ENCODE data around the gene UCKL1. TPM values are rescaled to one million over a fixed set of nuclear protein-coding genes. Genes with fewer than 3 reads are reported as not detected.
"Not testable (repeated sequence)": the region's sequence is repeated elsewhere in the genome, so short reads cannot be mapped to it uniquely, and the experiment has no call there.

UCKL1 gene
- total RNA-seq, 1 donor from 2014 or later = 33.4 TPM

DNA sequence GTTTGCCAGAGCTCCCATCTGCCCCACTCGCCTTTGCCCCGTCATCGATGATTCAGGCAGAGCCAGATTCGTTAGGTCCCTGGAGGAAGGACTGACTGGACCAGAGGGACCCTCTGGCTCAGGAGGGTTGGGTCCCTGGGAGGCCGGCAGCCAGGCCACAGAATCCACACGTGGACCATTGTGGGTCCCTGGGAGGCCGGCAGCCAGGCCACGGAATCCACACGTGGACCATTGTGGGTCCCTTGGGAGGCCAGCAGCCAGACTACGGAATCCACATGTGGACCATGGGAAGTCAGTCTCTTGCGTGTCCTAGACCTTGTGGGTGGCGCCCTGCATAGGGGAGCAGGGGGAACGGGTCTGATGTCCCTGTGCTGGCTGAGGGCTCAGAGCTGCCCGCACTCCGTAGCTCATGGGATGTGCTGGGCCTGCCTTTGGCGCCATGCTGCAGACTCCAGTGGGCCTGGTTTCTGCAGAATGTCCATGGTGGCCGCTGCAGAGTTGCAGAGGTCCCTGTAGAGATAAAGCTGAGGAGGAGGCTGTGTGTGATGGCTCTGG, 23.5 kb downstream of the UCKL1 start:
- H3K36me3 ChIP-seq (ENCODE audit: insufficient read depth, low read length) = peaks cover 15% of the 10 kb centered on the region

DNA sequence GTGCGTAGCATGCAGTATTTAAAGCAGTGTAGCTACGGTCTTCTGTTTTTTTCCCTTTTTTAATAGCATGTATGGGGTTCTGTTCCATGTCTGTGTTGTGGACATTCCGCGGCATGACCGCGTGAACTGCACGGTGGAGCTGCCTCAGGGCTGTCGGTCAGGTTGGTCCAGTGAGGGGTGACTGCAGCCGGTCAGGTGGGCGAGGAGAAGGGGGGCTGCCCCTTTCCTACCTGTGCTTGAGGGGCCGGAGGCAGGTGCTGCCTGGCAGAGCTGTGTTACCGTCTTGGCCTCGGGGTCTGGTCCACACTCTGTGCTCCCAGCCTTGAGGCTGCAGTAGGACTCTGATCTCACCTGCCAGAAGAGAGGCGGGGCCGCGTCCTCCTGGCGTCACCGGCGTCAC, 24.5 kb downstream of the UCKL1 start:
- no peak for TF ChIP-seq EZH2 (IDR thresholded peaks at IDR 0.05; ENCODE audit: insufficient read depth, low read length)
- TF ChIP-seq, protein P1, sequence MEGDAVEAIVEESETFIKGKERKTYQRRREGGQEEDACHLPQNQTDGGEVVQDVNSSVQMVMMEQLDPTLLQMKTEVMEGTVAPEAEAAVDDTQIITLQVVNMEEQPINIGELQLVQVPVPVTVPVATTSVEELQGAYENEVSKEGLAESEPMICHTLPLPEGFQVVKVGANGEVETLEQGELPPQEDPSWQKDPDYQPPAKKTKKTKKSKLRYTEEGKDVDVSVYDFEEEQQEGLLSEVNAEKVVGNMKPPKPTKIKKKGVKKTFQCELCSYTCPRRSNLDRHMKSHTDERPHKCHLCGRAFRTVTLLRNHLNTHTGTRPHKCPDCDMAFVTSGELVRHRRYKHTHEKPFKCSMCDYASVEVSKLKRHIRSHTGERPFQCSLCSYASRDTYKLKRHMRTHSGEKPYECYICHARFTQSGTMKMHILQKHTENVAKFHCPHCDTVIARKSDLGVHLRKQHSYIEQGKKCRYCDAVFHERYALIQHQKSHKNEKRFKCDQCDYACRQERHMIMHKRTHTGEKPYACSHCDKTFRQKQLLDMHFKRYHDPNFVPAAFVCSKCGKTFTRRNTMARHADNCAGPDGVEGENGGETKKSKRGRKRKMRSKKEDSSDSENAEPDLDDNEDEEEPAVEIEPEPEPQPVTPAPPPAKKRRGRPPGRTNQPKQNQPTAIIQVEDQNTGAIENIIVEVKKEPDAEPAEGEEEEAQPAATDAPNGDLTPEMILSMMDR (IDR thresholded peaks at IDR 0.05; ENCODE audit: insufficient read depth, low read depth, low read length) = no peak
- no peak overlapping the region for H3K9ac ChIP-seq (ENCODE audit: low read length)
- H3K4me1 ChIP-seq (ENCODE audit: insufficient read depth, low read length) = no peaks in the 10 kb centered on the region
- H3K27me3 ChIP-seq (ENCODE audit: insufficient read depth, low read length) = no peaks in the 10 kb centered on the region
- H3K36me3 ChIP-seq (ENCODE audit: insufficient read depth, low read length) = peaks cover 18% of the 10 kb centered on the region
- H3K9me3 Mint-ChIP-seq (ENCODE audit: unreplicated experiment) = no peaks in the 10 kb centered on the region
- H3K79me2 ChIP-seq (ENCODE audit: insufficient read depth, low read length) = peaks cover 55% of the 10 kb centered on the region
- H3K4me2 ChIP-seq (ENCODE audit: low read length) = no peak overlapping the region
- H3K4me3 Mint-ChIP-seq (ENCODE audit: unreplicated experiment) = no peak overlapping the region
- no peaks in the 10 kb centered on the region for H3K27me3 Mint-ChIP-seq (ENCODE audit: low read depth, unreplicated experiment)
- DNase-seq (ENCODE audit: low read depth) (no peak), FAIRE-seq (no peak)
- no peaks in the 10 kb centered on the region for H3K9me3 ChIP-seq (ENCODE audit: insufficient read depth, low read depth, low read length)
- H2AFZ ChIP-seq (ENCODE audit: low read depth, low read length) = no peak overlapping the region
- H3K4me3 ChIP-seq (ENCODE audit: insufficient read depth, low read depth, low read length) = no peak overlapping the region
- no peaks in the 10 kb centered on the region for H3K4me1 Mint-ChIP-seq (ENCODE audit: low read depth, unreplicated experiment)
- peaks cover 10% of the 10 kb centered on the region for H3K36me3 Mint-ChIP-seq (ENCODE audit: low read depth, unreplicated experiment)
- H3K27ac ChIP-seq (ENCODE audit: low read depth, low read length) = no peak overlapping the region
- peaks cover 78% of the 10 kb centered on the region for H4K20me1 ChIP-seq (ENCODE audit: insufficient read depth, low read length)
- H3K27ac Mint-ChIP-seq (ENCODE audit: unreplicated experiment) = no peak overlapping the region

More for the DNA sequence above, 23.5 kb downstream of the UCKL1 start:
- TF ChIP-seq EZH2 (IDR thresholded peaks at IDR 0.05; ENCODE audit: insufficient read depth, low read length) = no peak
- peaks cover 79% of the 10 kb centered on the region for H4K20me1 ChIP-seq (ENCODE audit: insufficient read depth, low read length)
- Mint-ChIP-seq H3K4me1 (ENCODE audit: low read depth, unreplicated experiment) (peaks cover under 1% of the 10 kb centered on the region), H3K27me3 (ENCODE audit: low read depth, unreplicated experiment) (no peaks in the 10 kb centered on the region), H3K27ac (ENCODE audit: unreplicated experiment) (no peak overlapping the region), H3K4me3 (ENCODE audit: unreplicated experiment) (no peak overlapping the region), H3K9me3 (ENCODE audit: unreplicated experiment) (no peaks in the 10 kb centered on the region), H3K36me3 (ENCODE audit: low read depth, unreplicated experiment) (peaks cover 10% of the 10 kb centered on the region)
- H3K4me3 ChIP-seq (ENCODE audit: insufficient read depth, low read depth, low read length) = no peak overlapping the region
- H3K79me2 ChIP-seq (ENCODE audit: insufficient read depth, low read length) = peaks cover 46% of the 10 kb centered on the region
- no peak overlapping the region for H3K27ac ChIP-seq (ENCODE audit: low read depth, low read length)
- H3K27me3 ChIP-seq (ENCODE audit: insufficient read depth, low read length) = no peaks in the 10 kb centered on the region
- FAIRE-seq = no peak
- no peak overlapping the region for H3K4me2 ChIP-seq (ENCODE audit: low read length)
- no peak overlapping the region for H2AFZ ChIP-seq (ENCODE audit: low read depth, low read length)
- H3K9me3 ChIP-seq (ENCODE audit: insufficient read depth, low read depth, low read length) = no peaks in the 10 kb centered on the region
- no peak for DNase-seq (ENCODE audit: low read depth)
- no peak overlapping the region for H3K9ac ChIP-seq (ENCODE audit: low read length)
- H3K4me1 ChIP-seq (ENCODE audit: insufficient read depth, low read length) = no peaks in the 10 kb centered on the region

DNA sequence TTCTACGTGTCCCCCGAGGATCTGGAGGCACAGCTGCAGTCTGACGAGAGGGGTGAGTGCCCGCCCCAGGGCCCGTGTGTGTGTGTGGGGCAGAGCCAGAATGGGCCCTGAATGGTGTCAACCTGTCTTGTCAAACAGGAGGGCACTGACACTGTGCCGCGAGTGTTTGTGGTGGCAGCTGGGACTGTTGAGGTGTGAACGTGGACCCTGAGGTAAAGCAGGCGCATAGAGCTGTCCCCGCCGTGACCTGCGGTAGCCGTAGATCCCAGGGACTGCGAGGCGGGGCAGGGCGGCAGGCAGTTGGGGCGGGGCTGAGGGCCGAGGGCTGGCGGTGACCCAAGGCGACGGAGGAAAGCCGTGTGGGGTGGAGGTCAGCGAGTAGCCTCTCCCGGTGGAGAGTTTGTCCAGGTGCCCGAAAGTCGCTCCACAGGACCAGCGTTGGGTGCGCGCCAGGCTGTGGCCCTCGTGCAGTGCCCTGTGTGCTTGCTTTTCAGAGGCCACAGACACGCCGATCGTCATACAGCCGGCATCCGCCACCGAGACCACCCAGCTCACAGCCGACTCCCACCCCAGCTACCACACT, 25.2 kb downstream of the UCKL1 start:
- Mint-ChIP-seq H3K36me3 (ENCODE audit: low read depth, unreplicated experiment) (peaks cover 11% of the 10 kb centered on the region), H3K27me3 (ENCODE audit: low read depth, unreplicated experiment) (no peaks in the 10 kb centered on the region), H3K27ac (ENCODE audit: unreplicated experiment) (no peak overlapping the region), H3K9me3 (ENCODE audit: unreplicated experiment) (peaks cover 3% of the 10 kb centered on the region), H3K4me1 (ENCODE audit: low read depth, unreplicated experiment) (peaks cover 3% of the 10 kb centered on the region), H3K4me3 (ENCODE audit: unreplicated experiment) (no peak overlapping the region)
- no peak for TF ChIP-seq EZH2 (IDR thresholded peaks at IDR 0.05; ENCODE audit: insufficient read depth, low read length)
- TF ChIP-seq, protein P1 (IDR thresholded peaks at IDR 0.05; ENCODE audit: insufficient read depth, low read depth, low read length) = no peak
- Histone ChIP-seq H3K79me2 (ENCODE audit: insufficient read depth, low read length) (peaks cover 59% of the 10 kb centered on the region), H3K27me3 (ENCODE audit: insufficient read depth, low read length) (no peaks in the 10 kb centered on the region), H3K27ac (ENCODE audit: low read depth, low read length) (no peak overlapping the region), H3K4me2 (ENCODE audit: low read length) (no peak overlapping the region), H3K36me3 (ENCODE audit: insufficient read depth, low read length) (peaks cover 18% of the 10 kb centered on the region), H3K9ac (ENCODE audit: low read length) (no peak overlapping the region), H2AFZ (ENCODE audit: low read depth, low read length) (no peak overlapping the region), H3K9me3 (ENCODE audit: insufficient read depth, low read depth, low read length) (no peaks in the 10 kb centered on the region), H4K20me1 (ENCODE audit: insufficient read depth, low read length) (peaks cover 78% of the 10 kb centered on the region), H3K4me3 (ENCODE audit: insufficient read depth, low read depth, low read length) (no peak overlapping the region), H3K4me1 (ENCODE audit: insufficient read depth, low read length) (no peaks in the 10 kb centered on the region)
- DNase-seq (ENCODE audit: low read depth) = no peak
- FAIRE-seq = no peak

DNA sequence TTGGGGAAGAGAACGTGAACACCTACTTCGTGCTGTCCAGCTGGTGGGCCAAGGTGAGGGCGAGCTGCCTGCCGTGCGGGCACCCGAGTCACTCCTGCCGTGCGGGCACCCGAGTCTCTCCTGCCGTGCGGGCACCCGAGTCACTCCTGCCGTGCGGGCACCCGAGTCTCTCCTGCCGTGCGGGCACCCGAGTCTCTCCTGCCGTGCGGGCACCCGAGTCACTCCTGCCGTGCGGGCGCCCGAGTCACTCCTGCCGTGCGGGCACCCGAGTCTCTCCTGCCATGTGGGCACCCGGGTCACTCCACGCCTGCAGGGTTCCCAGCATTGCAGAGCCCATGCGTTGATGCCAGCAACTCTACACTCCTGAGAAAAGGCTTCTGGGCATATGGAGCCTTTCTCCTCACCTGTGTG, 26.7 kb downstream of the UCKL1 start:
- H2AFZ ChIP-seq (ENCODE audit: low read depth, low read length); H3K27ac ChIP-seq (ENCODE audit: low read depth, low read length); FAIRE-seq; H3K9me3 ChIP-seq (ENCODE audit: insufficient read depth, low read depth, low read length); H3K4me1 ChIP-seq (ENCODE audit: insufficient read depth, low read length); H3K4me2 ChIP-seq (ENCODE audit: low read length); H3K4me1 Mint-ChIP-seq (ENCODE audit: low read depth, unreplicated experiment); H3K27ac Mint-ChIP-seq (ENCODE audit: unreplicated experiment); H3K4me3 Mint-ChIP-seq (ENCODE audit: unreplicated experiment); DNase-seq (ENCODE audit: low read depth); H3K4me3 ChIP-seq (ENCODE audit: insufficient read depth, low read depth, low read length); H3K27me3 Mint-ChIP-seq (ENCODE audit: low read depth, unreplicated experiment); H3K27me3 ChIP-seq (ENCODE audit: insufficient read depth, low read length); H3K9me3 Mint-ChIP-seq (ENCODE audit: unreplicated experiment); H3K9ac ChIP-seq (ENCODE audit: low read length): not testable (repeated sequence)
- Histone ChIP-seq H4K20me1 (ENCODE audit: insufficient read depth, low read length) (peaks cover 75% of the 10 kb centered on the region), H3K79me2 (ENCODE audit: insufficient read depth, low read length) (peaks cover 57% of the 10 kb centered on the region), H3K36me3 (ENCODE audit: insufficient read depth, low read length) (peaks cover 18% of the 10 kb centered on the region)
- H3K36me3 Mint-ChIP-seq (ENCODE audit: low read depth, unreplicated experiment) = peaks cover 11% of the 10 kb centered on the region

Measured in astrocyte (in vitro differentiated cells and primary cell).